ENCODE data around the gene SNRNP25.

GRCh38 chr16:35678-36305 lies 17.8 kb upstream of the SNRNP25 start:
- TF ChIP-seq CTCF (IDR thresholded peaks at IDR 0.05), result no peak
- TF ChIP-seq POLR2A (IDR thresholded peaks at IDR 0.05), result no peak
- TF ChIP-seq EP300 (IDR thresholded peaks at IDR 0.05), result no peak
